D721Med (cell line): Measurements from ENCODE around the gene CNRIP1.

Experiments
- DNase-seq: peaks from one replicate; pipeline ENCODE4 v3.0.0; 2011; ENCODE audit warnings: low spot score; ENCODE audit not compliant: insufficient read length
- FAIRE-seq: peaks from 2 replicates; lab custom pipeline; 2011; peaks lifted over from hg19 to GRCh38; lab: Jason Lieb, UNC
- CTCF ChIP-seq: IDR thresholded peaks from 2 replicates; pipeline ENCODE4 v1.5.1; 2012; ENCODE audit warnings: mild to moderate bottlenecking, control low read depth; ENCODE audit not compliant: insufficient read depth; ENCODE audit errors: missing control alignments

CNRIP1 gene

GRCh38 chr2:68245066-68245465 lies 74.7 kb downstream of the CNRIP1 start:
- FAIRE-seq (no peak), DNase-seq (no peak)
- TF ChIP-seq CTCF, result no peak

GRCh38 chr2:68244456-68244855 lies 75.3 kb downstream of the CNRIP1 start:
- DNase-seq (no peak), FAIRE-seq (no peak)
- peak; percentile 23 for TF ChIP-seq CTCF
